Measurements from ENCODE around the gene RNASE11. TPM values are rescaled to one million over a fixed set of nuclear protein-coding genes. Genes with fewer than 3 reads are reported as not detected.

RNASE11 gene
- total RNA-seq (2013; cell fraction: nucleolus; rRNA removed), result not detected in 2 replicates
- total RNA-seq (2014; rRNA removed) (not detected in 2 replicates), total RNA-seq (2014; rRNA removed; fragmentation: Illumina TruSeq; extraction: Trizol) (not detected in 2 replicates), total RNA-seq (2021) (not detected in 2 replicates), polyA plus RNA-seq (2011; rRNA removed) (not detected in 2 replicates), polyA plus RNA-seq (2014; fragmentation: Illumina TruSeq; extraction: Trizol) (not detected in 2 replicates), polyA plus RNA-seq (2014; fragmentation: Nextera tagmentation; extraction: Ambion mirVana) (not detected), polyA plus RNA-seq (2014; rRNA removed) (not detected in 2 replicates), polyA plus RNA-seq (2016; fragmentation: Nextera tagmentation; extraction: Ambion mirVana) (not detected), polyA minus RNA-seq (2011; rRNA and poly(A)+ RNA removed) (not detected in 2 replicates), Bru-seq, nascent RNA (not detected), BruChase-seq, experiment 1, labeled RNA remaining after a 6-hour chase (not detected), BruChase-seq, experiment 2, labeled RNA remaining after a 2-hour chase (not detected)
- not detected for polyA plus RNA-seq (2011; ENCODE audit: low read depth)
- polyA plus RNA-seq (2011; cell fraction: cytosol; rRNA removed), result not detected in 2 replicates
- not detected in 2 replicates for polyA plus RNA-seq (2011; cell fraction: nucleus; rRNA removed)
- polyA plus RNA-seq (2012), result not detected in 2 replicates
- polyA minus RNA-seq (2011; cell fraction: cytosol; rRNA and poly(A)+ RNA removed), result not detected in 2 replicates
- polyA minus RNA-seq (2011; cell fraction: nucleus; rRNA and poly(A)+ RNA removed), result not detected in 2 replicates
- long read RNA-seq, experiment 1, result 0 reads
- long read RNA-seq, experiment 2, result 0 reads

DNA sequence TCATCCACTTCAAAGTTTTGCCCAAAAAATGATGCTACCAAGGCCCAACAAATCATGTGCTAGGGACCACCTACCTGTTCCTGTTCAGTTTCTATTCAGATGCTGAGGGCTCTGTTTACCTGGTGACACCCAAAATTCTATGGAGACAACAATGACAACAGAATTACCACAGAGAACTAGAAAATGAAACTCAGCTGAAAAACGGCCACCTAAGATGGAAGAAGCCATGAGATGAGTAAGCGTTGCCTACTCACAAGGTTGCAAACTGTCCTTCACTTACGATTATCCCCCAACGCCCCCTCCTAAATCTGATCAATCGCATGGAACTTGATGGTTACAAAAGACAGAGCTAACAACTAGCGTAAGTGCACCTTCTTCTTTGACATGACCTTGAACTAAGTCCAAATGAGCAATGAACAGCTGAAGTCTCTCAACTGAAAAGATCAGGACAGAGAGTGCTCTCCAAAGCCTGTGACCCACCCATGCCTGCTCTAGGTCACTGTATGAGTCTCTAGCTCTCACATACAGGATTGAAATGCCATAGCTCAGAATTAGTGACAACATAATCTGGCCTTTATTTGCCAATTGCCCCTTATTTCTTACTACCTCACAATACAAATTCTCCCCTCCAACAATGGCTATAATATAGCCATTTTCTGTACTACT lies at the start of gene RNASE11:
Gene RNASE11 (minus strand): TSS at position 513 of the 666 bp plus-strand sequence.
- WGBS (ENCODE audit: insufficient coverage, insufficient replicate concordance, low lambda C conversion rate, missing lambda C conversion rate), result 67% methylated on average over 6 of the region's 6 CpGs
- ChIA-PET POLR2A (no interaction called here), CTCF (interaction anchor here (0.6 to 1.7 kb wide), 3 partner anchors 9 to 11 kb away, joined by 3 read pairs; no protein-coding TSS in a partner anchor)

More for the DNA sequence above, at the start of gene RNASE11:
- ChIA-PET RAD21 (ENCODE audit: unreplicated experiment) (no interaction called here), SMC1A (ENCODE audit: uncharacterized antibody, unreplicated experiment) (interaction anchor here (0.9 to 1.9 kb wide), 4 partner anchors 12 to 260 kb away, joined by 3 to 10 read pairs (median 3); no protein-coding TSS in a partner anchor)
- H2AFZ ChIP-seq (ENCODE audit: control insufficient read depth, low read depth, low read length), result no peak within 1 kb of the TSS
- H3K9me3 ChIP-seq (replicated peaks; ENCODE audit: control insufficient read depth, insufficient read depth, low read length), result no peaks in the 10 kb centered on the region
- H3K27ac ChIP-seq (ENCODE audit: control insufficient read depth, insufficient read depth), result no peak within 1 kb of the TSS
- H3K9ac ChIP-seq (ENCODE audit: control insufficient read depth, insufficient read depth, low read length), result no peak within 1 kb of the TSS
- in situ Hi-C loops (cut with MboI), result no loop called here
- no peaks in the 10 kb centered on the region for H3K4me1 ChIP-seq (ENCODE audit: control insufficient read depth, insufficient read depth, low read length)
- peak; percentile 27; the same call in 1 of the 3 replicates for ATAC-seq
- H3K36me3 ChIP-seq (ENCODE audit: control insufficient read depth in 2 of 2, insufficient read depth in 2 of 2, low read length in 1 of 2), result no peaks in the 10 kb centered on the region
- H3K79me2 ChIP-seq (ENCODE audit: control insufficient read depth, insufficient read depth, low read length), result no peaks in the 10 kb centered on the region
- BruUV-seq (replicated peaks), result no TSS peak
- no peak within 1 kb of the TSS for H3K4me3 ChIP-seq
- TF ChIP-seq ZNF622 (IDR thresholded peaks at IDR 0.05) (no peak), NFYA (IDR thresholded peaks at IDR 0.05; ENCODE audit: borderline replicate concordance, low read depth, low read length) (no peak), ZNF217 (IDR thresholded peaks at IDR 0.05) (no peak), ASH2L (IDR thresholded peaks at IDR 0.05; ENCODE audit: borderline replicate concordance, low read depth) (no peak), CEBPB (IDR thresholded peaks at IDR 0.05; ENCODE audit: borderline replicate concordance in 1 of 2, low read depth in 2 of 2, low read length in 2 of 2) (no peak), RAD51 (IDR thresholded peaks at IDR 0.05) (no peak), FOS (IDR thresholded peaks at IDR 0.05; ENCODE audit: borderline replicate concordance, extremely low read depth, insufficient read length) (no peak), SREBF2 (IDR thresholded peaks at IDR 0.05; ENCODE audit: low read length) (no peak), RB1 (IDR thresholded peaks at IDR 0.05; ENCODE audit: borderline replicate concordance) (no peak)
- TF ChIP-seq, protein P1, sequence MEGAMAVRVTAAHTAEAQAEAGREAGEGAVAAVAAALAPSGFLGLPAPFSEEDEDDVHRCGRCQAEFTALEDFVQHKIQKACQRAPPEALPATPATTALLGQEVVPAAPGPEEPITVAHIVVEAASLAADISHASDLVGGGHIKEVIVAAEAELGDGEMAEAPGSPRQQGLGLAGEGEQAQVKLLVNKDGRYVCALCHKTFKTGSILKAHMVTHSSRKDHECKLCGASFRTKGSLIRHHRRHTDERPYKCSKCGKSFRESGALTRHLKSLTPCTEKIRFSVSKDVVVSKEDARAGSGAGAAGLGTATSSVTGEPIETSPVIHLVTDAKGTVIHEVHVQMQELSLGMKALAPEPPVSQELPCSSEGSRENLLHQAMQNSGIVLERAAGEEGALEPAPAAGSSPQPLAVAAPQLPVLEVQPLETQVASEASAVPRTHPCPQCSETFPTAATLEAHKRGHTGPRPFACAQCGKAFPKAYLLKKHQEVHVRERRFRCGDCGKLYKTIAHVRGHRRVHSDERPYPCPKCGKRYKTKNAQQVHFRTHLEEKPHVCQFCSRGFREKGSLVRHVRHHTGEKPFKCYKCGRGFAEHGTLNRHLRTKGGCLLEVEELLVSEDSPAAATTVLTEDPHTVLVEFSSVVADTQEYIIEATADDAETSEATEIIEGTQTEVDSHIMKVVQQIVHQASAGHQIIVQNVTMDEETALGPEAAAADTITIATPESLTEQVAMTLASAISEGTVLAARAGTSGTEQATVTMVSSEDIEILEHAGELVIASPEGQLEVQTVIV (IDR thresholded peaks at IDR 0.05; ENCODE audit: borderline replicate concordance, partially characterized antibody), result no peak
- TF ChIP-seq, protein P2, sequence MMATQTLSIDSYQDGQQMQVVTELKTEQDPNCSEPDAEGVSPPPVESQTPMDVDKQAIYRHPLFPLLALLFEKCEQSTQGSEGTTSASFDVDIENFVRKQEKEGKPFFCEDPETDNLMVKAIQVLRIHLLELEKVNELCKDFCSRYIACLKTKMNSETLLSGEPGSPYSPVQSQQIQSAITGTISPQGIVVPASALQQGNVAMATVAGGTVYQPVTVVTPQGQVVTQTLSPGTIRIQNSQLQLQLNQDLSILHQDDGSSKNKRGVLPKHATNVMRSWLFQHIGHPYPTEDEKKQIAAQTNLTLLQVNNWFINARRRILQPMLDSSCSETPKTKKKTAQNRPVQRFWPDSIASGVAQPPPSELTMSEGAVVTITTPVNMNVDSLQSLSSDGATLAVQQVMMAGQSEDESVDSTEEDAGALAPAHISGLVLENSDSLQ (IDR thresholded peaks at IDR 0.05), result no peak
- no peaks in the 10 kb centered on the region for H3K27me3 ChIP-seq (replicated peaks in 1 of 2; ENCODE audit: control insufficient read depth in 2 of 2, insufficient read depth in 2 of 2, low read length in 1 of 2)
- intact Hi-C loops (cut with micrococcal nuclease; ENCODE audit: unreplicated experiment), result no loop called here
- no peak within 1 kb of the TSS for H3K4me2 ChIP-seq (ENCODE audit: control insufficient read depth, insufficient read depth)
- no peaks in the 10 kb centered on the region for H4K20me1 ChIP-seq (ENCODE audit: control insufficient read depth, insufficient read depth)
- no peak for FAIRE-seq
- DNase-seq (ENCODE audit: low read depth, low spot score), result no peak
